H4 (cell line): ENCODE results near the gene ERN1. TPM values are rescaled to one million over a fixed set of nuclear protein-coding genes. Genes with fewer than 3 reads are reported as not detected.

Experiments
- DNase-seq: peaks from one replicate; pipeline ENCODE4 v3.0.0-alpha.2; 2015; ENCODE audit warnings: low spot score
- total RNA-seq: library from RNA; depleted of rRNA; stranded (reverse); fragments of >200 nt; shearing (Covaris generic); gene quantifications from 2 replicates; pipeline ENCODE4 v1.2.3, GENCODE V29; 2014

ERN1 gene
- total RNA-seq, 1 experiment from 2014 or later = 2.7 TPM

DNA sequence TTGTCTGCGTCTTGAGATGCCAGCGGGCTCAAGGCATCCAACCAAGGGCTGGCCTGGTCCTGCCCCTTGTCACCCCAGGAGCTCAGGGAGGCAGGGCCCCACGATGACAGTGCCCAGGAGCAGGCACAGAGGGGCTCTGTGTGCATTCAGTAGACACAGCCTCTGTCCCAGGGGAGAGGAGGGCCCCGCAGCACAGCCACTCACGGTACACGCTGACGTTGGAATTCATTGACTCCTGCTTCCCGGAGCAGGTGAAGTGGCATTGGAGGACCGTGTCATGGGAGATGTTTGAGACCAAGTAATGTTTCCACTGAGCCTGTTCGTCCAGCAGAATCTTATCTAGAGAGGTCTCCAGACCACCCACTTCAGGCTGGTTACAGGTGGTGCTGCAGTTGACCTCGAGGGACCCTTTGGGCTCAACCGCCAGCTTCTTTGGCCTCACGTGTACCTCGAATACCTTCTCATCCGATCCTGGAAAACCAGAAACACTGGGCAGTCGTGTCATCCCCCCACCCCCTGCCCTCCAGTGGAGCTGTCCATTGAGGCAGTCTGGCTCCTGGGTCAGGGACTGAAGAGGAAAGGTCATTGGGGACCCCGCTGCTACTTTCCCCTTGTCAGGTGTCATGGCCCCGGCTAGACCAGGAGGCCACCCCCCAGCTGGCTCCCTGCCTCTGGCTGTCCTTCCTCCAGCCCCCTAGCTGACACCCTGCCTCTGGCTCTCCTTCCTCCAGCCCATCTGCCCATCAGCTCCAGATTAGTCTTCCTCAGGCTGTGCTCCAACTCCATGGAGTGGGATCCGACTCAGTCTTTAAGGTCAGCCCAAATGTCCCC is 124.8 kb downstream of the ERN1 start:
- no peak for DNase-seq

DNA sequence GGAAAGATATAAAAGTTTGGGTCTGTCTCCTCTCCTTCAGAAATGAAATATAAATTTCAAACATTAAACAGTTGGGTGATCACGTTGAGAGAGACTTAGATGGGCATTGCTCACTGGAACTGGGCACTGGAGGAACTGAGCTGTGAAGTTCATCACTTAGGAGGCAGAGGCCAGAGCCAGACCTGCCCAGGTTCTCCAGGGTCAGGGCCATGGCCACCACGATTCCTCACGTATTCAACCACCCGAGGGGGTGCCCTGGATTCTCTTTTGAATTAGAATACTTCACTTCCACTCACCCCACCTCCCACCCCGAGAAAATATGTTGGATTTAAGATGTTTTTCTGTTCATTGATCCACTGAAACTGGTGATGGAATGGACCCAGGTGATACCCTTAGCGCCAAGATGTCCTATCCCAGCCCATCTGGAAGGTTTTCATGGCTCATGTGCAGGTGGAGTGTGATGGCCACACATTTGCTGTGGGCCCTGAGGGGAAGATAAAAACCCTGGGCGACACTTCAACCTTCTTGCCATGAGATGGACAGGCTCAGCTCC is 125.7 kb downstream of the ERN1 start:
- no peak for DNase-seq

DNA sequence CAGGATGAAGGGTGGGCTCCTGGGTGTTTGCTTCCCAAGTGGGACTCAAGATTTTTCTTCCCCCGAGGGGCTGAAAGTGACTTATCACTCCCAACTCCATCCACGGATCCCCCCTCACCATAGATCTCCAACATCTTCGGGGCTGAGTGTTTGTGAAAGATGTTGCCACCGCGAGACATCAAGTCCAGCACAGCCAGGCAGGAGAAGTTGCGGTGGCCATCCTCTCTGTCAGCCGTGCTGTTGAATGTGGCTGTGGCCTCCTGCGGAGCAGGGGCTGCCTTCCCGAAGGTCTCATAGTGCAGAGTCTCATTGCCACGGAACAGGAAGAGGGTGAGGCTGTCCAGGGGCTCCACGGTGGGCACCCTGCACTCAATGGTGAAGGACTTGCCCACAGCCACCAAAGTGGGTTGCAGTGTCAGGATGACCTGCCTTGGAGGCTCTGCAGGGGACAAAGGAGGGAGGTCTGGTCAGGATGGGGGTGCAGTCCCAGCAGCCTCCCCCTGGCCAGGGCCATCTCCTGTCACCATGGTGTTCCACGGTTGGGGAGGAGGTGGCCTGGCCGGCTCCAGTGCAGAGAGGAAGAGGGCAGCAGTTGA is 126.3 kb downstream of the ERN1 start:
- DNase-seq = no peak

DNA sequence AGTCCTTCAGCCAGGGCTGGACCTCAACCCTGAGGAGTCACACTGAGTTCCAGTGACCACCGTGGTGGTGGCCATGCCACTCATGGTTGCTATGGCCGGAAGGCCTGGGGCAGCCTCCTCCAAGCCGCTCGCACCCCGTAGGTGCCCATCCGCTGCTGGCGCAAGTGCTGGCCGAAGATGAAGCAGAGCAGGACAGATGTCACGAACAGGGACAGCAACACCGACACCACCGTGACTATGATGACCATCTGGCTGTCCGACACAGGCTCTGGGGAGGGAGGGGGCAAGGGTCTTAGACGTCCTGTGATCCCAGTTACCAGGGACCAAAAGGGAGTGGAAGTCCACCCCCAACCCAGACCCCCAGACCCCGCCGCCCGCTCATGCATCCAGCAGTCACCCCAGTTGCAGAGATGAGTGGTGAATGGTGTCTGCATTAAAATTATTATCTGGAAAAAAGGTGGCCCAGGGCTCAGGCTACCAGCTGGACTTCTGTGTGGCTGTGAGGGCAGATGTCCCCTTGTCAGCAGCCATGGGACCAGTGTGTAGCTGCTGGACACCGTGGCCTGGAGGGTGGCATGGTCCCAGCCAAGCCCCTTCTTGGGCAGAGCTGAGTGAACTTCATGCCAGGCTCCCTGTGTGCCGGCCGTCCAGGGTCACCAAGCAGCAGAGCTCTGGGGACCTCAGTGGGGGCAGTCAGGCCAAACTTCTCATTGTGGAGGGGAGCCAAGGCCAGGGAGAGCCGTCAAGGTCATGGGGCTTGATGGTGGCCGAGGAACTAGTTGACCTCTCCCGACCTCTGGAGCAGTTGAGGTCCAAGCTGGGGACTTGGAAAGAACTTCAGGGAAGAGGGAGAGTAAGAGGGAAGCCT is 127.1 kb downstream of the ERN1 start:
- no peak for DNase-seq

DNA sequence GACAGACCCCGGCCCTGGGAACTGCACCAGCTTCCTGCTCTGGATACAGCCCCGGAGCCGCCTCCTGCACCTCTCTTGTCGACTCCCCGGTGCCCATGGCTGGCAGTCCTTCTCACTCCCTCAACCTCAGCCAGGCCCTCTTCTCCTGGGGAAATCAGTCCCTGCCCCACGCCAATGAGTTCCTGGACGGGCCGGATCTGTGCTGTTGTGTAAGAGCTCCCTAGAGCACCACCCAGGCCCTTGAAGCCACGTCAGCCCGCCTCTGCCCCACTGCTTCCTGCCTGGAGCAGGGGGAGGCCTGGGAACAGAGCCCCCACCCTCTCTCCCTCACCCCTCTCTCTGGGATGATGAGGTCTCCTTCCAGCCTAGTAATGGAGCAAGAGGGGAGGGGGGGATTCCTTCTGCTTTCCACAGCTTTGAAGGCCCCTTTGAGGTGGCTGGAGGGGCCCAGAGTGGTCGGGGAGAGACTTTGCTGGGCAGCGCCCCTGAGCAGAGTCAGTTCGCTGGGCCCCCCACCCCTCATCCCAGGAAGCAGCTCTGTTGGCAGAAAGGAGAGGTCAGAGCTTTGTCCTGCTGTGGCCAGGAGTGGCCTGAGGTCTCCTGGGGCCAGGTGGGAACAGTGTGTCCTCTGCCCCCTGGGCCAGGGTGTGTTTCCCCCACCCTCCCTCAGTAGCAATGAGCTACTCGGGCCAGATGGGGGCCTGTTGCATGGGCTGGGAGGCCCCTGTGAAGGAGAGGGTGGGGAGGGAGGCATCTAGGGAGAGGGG is 128.0 kb downstream of the ERN1 start:
- no peak for DNase-seq

DNA sequence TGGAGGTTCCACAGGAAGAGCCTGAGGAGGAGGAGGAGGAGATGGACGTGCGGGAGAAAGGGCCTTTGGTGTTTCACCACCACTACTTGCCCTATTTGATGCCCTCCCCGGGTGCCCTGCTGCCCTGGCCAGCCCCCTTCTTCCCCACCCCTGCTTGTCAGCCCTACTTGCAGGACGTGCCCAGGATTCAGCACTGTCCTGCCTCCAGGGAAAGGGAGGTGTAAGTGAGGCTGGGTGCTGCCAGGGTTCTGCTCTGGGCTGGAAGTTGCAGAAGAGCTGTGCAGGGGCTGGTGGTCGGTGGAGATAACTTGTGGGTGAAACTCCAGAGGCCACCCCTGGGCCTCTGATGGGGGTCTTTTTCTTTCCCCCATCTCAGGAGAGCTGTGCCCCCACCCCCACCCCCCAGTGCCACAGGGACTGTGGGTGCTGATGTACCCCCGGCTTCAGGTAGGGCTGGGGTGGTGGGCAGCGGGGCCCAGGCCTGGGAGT is 128.8 kb downstream of the ERN1 start:
- no peak for DNase-seq

DNA sequence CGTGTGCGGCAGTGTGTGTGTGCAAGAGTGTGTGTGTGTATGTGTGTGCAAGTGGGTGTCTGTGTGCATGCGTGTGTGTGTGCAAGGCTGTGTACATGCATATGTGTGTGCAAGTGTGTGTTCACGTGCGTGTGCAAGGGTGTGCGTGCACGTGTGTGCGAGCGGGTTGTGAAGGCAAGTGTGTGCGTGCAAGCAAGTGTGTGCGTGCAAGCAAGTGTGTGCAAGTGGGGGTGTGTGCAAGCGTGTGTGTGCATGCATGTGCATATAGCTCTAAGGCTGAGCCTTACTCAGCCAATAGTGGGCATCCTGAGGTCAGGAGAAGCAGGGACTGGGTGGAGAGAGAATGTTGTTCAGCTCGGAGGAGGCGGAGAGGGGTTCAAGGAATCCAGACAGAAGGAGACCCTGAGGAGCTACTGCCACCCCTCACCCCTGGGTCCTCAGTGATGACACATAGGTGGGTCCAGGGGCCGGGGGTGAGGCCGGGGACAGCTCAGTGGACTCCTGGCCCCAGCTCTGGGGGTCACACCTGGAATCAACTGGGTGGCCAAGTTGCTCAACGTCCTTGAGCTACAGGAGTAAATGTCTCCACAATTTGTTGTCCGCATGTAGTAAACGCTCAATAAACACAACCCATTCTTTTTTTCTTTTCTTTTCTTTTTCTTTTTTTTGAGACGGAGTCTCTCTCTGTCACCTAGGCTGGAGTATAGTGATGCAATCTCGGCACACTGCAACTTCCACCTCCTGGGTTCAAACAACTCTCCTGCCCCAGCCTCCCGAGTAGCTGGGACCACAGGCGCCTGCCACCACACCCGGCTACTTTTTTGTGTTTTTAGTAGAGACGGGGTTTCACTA is 130.0 kb downstream of the ERN1 start:
- no peak for DNase-seq

DNA sequence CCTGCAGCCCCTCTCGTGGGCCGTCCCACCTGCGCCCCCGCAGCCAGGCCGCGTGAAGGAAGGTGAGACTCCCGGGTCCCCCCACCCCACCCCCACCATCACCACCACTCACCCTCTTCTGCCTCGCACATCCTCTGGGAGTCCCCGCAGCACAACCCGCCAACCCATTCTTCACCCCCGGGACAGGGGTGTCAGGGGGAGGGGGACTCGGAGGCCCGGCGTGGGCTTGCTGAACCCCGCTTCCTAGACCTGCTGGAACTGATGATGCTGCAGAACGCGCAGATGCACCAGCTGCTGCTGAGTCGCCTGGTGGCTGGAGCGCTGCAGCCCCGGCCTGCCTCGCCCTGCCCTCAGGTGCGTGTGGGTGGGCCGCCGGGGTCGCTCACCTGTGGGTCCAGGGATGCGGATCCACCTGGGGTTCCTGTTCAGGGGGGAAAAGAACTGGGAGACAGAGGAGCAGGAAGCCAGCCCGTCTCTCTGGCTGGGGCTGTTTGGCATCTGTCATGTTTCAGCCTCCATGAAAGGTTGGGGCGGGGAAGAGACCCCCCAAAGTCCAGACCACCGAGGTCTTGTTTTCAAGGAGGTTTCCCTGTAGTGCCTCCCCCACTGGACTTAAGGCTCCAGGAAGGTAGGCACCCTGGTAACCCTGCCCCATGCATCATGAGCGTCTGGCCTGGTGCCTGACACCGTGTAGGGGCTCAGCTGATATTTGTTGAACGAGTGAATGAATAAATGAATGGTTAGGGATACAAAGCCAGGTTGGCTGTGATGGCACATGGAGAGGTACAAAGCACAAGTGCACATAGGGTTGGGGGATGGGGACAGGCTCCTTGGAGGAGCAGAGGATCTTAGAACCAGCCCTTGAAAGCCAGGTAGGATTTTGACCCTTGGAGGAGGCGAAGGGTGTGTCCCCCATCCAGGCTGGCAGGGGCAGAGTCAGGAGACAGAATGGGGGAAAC is 130.9 kb downstream of the ERN1 start:
- no peak for DNase-seq

DNA sequence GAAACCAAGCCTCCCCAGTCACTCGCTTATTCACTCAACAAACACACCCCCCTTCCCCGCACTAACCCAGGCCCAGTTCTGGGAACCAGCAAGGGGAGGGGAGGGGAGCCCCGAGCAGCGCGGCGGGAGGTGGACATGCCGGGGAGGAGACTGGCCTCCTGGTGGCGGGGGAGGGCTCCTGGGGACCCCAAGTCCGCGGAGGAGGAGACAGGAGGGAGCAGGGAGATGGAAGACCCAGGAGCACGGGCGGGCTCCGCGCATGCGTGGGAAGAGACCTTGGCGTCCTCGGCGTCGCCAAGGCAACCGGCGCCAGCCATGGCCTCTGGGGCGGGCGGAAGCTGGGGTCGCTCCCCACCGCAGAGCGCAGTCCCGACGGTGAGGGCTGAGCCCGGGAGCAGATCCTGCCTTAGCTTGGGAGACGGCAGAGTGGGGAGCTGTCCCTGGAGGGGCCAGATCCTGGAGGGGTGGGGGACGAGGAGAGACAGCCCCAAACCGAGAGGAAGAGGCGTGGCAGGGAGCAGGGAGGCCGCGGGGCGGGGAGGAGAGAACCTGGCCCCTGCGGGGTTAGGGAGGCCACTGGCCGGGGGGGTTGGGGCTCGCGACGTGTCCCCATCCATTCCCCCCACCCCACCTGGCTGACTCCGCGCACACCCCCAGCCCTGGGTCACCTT is 131.8 kb downstream of the ERN1 start, which contains the start of gene PRR29:
Gene PRR29 (plus strand): TSS at position 302 of the 671 bp plus-strand sequence. CDS start 14 bp downstream, at position 316.
- peak; percentile 73 for DNase-seq

DNA sequence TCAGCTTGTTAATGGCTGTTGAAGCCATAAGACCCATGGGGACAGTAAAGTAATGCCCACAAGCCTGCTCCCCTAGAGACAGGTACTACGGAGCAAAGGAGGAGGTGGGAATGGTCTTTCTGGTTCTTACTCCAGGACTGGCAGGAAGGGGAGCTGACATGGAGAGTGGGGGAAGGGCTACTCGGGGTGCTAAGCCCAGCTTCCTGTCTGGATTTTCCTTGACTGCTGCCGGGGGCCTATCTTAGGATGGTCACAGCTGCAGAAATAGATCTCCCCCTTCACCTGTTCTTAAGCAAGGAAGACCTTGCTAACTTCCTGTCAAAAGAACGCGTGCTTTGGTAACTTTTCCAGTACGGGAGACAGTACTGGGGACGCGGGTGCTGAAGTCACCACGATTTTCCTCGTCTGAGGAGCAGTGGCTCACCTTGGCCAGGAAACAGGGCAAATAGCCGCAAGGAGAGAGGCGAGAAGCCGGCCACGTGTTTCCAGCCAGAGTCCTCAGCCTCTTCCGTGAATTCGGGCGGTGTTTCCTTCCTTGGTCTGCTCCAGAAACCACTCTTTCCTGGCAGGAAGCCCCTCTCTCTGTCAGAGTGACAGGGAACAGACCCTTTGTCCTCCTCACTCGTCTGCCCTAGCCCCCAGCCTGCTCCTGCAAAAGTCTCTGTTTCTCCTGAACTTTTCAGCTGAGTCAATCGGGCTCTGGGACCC is 132.4 kb downstream of the ERN1 start:
- DNase-seq = no peak

DNA sequence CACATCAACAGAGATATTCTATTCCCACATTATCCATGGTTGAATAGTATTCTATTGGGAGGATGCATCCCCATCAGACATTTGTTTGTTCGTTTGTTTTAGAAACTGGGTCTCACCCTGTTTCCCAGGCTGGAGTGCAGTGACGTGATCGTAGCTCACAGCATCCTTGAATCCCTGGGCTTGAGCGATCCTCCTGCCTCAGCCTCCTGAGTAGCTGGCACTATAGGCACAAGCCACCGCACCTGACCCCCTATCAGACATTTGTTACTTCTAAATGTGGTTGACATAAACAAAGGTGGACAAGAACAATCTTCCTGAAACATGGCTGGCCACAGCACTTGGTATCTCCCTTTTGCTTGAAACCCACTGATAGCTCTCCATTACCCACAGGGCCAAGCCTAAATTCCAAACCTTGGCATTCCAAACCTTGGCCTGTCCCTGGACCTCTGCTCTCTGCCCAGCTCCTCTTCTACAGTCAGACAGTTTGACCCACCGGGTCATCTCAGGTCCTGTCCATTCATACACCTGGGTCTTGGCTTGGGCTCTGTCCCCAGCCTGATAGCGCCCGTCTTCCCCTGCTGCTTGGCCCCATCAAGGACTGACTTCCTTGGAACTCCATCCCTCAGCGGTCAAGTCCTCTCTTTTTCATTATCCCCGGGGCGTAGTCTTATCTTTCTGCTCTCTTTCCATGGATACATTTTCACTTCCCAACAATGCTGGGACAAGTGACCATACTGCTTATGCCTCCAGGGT is 133.3 kb downstream of the ERN1 start:
- no peak for DNase-seq

DNA sequence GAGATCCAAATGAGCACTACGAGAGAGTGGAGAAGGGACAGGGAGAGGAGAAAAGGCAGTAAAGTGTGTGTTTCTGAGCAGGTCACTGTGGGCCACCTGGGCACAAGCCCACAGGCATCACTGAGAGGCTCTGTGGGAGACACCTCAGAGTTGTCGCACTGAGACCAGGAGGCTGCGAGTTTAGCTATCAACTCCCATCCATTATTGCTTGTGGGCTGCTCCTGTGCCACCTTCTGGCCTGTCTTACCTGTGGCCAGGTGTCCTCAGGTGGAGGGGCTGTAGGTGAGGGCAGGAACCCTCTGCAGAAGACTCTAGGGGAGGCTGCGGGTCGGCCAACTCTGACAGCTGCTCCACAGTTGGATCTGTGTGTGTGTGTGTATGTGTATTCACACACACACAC is 134.3 kb downstream of the ERN1 start:
- no peak for DNase-seq

DNA sequence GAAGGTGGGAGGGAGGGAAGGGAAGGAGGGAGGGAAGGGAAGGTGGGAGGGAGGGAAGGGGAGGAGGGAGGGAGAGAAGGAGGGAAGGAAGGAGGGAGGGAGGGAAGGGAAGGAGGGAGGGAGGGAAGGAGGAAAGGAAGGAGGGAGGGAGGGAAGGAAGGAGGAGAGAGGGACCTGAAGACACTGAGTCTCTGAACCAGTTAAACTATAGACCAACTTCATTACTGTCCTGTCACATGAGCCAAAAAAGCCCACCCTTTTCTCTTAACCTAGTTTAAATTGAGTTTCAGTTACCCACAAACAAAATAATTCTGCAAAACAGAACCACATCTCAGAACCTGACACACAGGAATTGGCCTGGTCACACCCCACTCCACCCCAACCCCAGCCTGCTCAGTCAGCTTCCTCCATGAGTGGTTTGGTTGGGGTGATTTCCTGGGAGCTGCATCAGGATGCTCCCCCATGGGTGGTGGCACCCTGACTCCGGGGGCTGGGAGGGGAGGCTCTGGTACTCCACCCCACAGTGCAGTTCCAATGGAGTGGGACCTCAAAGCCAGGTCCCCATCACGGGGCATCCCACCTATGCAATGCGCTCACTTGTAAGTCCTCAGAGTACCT is 136.5 kb downstream of the ERN1 start:
- DNase-seq = no peak

DNA sequence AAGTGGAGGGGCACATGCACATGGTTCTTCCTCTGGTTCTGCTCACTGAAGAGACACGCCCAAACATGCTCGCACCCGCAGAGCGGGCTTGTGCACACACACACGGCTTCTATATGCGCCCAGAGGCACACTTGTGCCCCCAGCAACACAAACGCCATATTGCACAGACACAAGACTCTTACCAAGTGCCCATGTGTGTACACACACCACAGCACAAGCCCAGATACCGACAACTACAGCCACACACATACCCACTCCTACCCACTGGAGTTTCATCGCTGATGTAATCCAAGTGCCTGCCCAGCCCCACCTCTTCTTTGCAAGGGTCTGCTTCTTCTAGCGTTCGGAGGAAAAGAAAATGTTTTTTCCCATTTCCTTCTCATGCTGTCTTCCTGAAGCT is 138.3 kb downstream of the ERN1 start:
- no peak for DNase-seq

DNA sequence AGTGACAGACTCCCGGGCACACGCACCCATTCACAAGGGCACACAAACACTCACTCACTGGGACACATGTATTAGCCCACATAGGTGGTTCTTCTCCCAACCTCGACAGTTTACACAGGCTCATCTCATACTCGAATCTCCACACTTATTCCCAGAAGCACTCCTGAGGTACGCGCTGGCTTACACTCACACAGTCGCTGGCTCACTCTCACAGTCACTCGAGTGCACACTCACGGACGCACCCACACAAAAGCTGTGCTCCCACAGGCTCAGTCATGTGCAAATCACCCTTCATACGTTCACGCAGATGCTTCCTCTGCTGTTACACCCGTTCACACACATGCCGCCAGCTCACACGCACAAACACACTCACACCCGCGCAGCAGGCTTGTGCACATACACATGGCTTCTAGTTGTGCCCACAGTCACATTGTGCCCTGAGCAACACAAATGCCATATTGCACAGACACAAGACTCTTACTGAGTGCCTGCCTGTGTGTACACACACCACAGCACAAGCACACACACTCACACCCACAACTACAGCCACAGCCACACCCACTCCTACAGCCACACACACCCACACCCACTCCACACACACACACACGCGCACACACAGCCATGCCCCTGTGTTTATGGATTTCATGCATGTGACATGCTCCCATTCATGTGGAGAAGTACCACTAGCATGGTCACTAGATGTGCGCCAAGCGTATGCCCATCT is 140.2 kb downstream of the ERN1 start:
- no peak for DNase-seq
